ENCODE measurements around the gene F5. TPM values are rescaled to one million over a fixed set of nuclear protein-coding genes. Genes with fewer than 3 reads are reported as not detected.

F5 gene
- total and polyA plus RNA-seq, 4 donors: 1.5 to 8.4 (median 4.4) TPM

GRCh38 chr1:169574336-169574735, 11.9 kb downstream of the F5 start:
- Histone ChIP-seq H3K27ac (ENCODE audit: low read depth, low read length) (no peak overlapping the region), H3K4me3 (ENCODE audit: low read depth, low read length) (no peak overlapping the region), H3K27me3 (ENCODE audit: control insufficient read depth, insufficient read depth, low read length) (no peaks in the 10 kb centered on the region), H3K9me3 (ENCODE audit: control insufficient read depth, insufficient read depth, low read length) (no peaks in the 10 kb centered on the region), H3K4me1 (ENCODE audit: control insufficient read depth, insufficient read depth, low read length) (no peaks in the 10 kb centered on the region), H3K36me3 (ENCODE audit: control insufficient read depth, insufficient read depth, low read length) (no peaks in the 10 kb centered on the region)
- DNase-seq (ENCODE audit: low read depth in 4 of 6, low spot score in 6 of 6): no peak
- WGBS (ENCODE audit: insufficient coverage): 100% methylated on average over 1 of the region's 4 CpGs

DNA sequence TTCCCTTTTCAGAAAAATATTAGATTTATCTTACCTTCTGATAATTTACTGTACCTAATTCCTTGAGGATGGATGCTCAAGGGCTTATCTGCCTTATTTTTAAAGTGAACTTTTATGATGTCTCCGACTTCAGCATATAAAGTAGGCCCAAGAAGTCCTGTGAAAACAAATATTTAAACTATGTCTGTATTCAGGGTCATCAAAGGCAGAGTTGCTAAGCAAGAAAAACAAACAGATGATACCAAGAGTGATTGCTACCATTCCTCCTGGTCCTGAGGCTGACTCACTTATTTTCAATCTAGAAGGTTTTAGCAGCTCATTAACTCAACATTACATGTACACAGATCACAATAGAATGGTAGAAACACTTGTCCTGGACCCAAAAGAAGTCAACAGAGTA, 14.1 kb downstream of the F5 start:
- H3K27me3 ChIP-seq (ENCODE audit: control insufficient read depth, insufficient read depth, low read length): no peaks in the 10 kb centered on the region
- H3K27ac ChIP-seq (ENCODE audit: low read depth, low read length): no peak overlapping the region
- no peaks in the 10 kb centered on the region for H3K9me3 ChIP-seq (ENCODE audit: control insufficient read depth, insufficient read depth, low read length)
- DNase-seq (ENCODE audit: low read depth in 4 of 6, low spot score in 6 of 6): no peak
- no CpG with 5 or more reads among the region's 1 CpG for WGBS (ENCODE audit: insufficient coverage)
- H3K4me3 ChIP-seq (ENCODE audit: low read depth, low read length): no peak overlapping the region
- no peaks in the 10 kb centered on the region for H3K36me3 ChIP-seq (ENCODE audit: control insufficient read depth, insufficient read depth, low read length)
- no peaks in the 10 kb centered on the region for H3K4me1 ChIP-seq (ENCODE audit: control insufficient read depth, insufficient read depth, low read length)

DNA sequence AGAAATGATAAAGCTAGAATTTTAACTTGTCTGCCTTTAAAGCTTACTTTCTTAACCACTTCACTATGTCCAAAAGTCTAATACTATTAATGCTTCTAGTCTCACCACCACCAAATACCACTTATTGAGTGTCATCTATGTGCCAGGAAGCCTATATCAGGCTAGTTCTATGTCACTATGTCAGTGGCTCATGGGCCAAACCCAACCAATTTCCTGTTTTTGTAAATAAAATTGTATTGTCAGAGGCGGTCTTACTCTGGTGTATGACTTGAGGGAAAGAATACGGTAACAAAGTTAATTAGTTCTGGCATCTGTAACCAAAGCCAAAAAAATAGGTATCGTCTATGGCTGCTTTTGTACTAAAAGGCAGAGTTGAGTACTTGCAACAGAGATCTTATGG, 14.8 kb downstream of the F5 start:
- Histone ChIP-seq H3K9me3 (ENCODE audit: control insufficient read depth, insufficient read depth, low read length) (no peaks in the 10 kb centered on the region), H3K27ac (ENCODE audit: low read depth, low read length) (no peak overlapping the region), H3K36me3 (ENCODE audit: control insufficient read depth, insufficient read depth, low read length) (no peaks in the 10 kb centered on the region), H3K4me3 (ENCODE audit: low read depth, low read length) (no peak overlapping the region), H3K27me3 (ENCODE audit: control insufficient read depth, insufficient read depth, low read length) (no peaks in the 10 kb centered on the region), H3K4me1 (ENCODE audit: control insufficient read depth, insufficient read depth, low read length) (no peaks in the 10 kb centered on the region)
- DNase-seq (ENCODE audit: low read depth in 4 of 6, low spot score in 6 of 6): no peak
- 100% methylated on average over 1 of the region's 3 CpGs for WGBS (ENCODE audit: insufficient coverage)

DNA sequence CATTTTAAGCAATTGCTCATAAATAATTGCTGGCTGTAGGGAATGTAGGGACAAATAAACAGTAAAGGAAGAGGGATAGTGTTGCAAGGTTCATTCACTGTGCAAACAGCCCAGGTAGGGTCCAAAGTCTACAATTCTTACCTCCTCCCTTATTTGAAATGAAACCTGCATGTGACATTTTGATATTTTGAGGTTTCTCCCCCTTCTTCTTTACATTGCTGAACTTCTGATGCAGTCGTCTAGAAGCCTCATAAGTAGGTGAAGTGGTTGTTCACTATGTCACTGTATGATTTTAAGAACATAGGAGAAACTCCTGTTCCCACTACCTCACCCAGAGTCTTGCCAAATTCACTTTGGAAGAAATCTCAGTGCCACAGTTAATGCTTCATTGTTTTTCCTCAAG, 16.1 kb downstream of the F5 start:
- Histone ChIP-seq H3K27ac (ENCODE audit: low read depth, low read length) (no peak overlapping the region), H3K27me3 (ENCODE audit: control insufficient read depth, insufficient read depth, low read length) (no peaks in the 10 kb centered on the region)
- no CpG with 5 or more reads among the region's 1 CpG for WGBS (ENCODE audit: insufficient coverage)

DNA sequence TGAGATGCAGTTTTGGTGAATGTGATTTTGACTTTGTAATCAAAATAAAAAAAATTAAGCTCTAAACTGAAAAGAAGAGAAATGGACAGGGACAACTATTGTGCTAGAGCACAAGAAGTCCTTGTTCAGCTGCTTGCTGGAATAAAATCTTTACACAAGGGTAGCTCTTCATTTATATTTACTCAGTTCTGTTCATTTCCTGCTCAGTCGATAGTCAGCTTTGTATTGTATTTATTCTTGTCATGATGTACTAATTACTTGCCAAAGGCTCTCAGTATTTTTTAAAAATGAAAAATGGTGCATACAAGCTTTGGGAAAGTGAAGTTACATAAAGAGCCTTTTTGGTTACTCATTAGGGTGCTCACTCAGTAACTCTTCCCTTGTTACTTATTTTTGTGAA, 17.8 kb downstream of the F5 start:
- DNase-seq (ENCODE audit: low read depth in 4 of 6, low spot score in 6 of 6): no peak
- no peak overlapping the region for H3K27ac ChIP-seq (ENCODE audit: low read depth, low read length)
- WGBS (ENCODE audit: insufficient coverage): no CpG with 5 or more reads among the region's 1 CpG
- no peak overlapping the region for H3K4me3 ChIP-seq (ENCODE audit: low read depth, low read length)
- no peaks in the 10 kb centered on the region for H3K9me3 ChIP-seq (ENCODE audit: control insufficient read depth, insufficient read depth, low read length)
- no peaks in the 10 kb centered on the region for H3K27me3 ChIP-seq (ENCODE audit: control insufficient read depth, insufficient read depth, low read length)
- no peaks in the 10 kb centered on the region for H3K36me3 ChIP-seq (ENCODE audit: control insufficient read depth, insufficient read depth, low read length)
- H3K4me1 ChIP-seq (ENCODE audit: control insufficient read depth, insufficient read depth, low read length): no peaks in the 10 kb centered on the region

More for the DNA sequence above, 16.1 kb downstream of the F5 start:
- H3K4me3 ChIP-seq (ENCODE audit: low read depth, low read length): no peak overlapping the region
- no peak for DNase-seq (ENCODE audit: low read depth in 4 of 6, low spot score in 6 of 6)
- no peaks in the 10 kb centered on the region for H3K36me3 ChIP-seq (ENCODE audit: control insufficient read depth, insufficient read depth, low read length)
- no peaks in the 10 kb centered on the region for H3K4me1 ChIP-seq (ENCODE audit: control insufficient read depth, insufficient read depth, low read length)
- H3K9me3 ChIP-seq (ENCODE audit: control insufficient read depth, insufficient read depth, low read length): no peaks in the 10 kb centered on the region

DNA sequence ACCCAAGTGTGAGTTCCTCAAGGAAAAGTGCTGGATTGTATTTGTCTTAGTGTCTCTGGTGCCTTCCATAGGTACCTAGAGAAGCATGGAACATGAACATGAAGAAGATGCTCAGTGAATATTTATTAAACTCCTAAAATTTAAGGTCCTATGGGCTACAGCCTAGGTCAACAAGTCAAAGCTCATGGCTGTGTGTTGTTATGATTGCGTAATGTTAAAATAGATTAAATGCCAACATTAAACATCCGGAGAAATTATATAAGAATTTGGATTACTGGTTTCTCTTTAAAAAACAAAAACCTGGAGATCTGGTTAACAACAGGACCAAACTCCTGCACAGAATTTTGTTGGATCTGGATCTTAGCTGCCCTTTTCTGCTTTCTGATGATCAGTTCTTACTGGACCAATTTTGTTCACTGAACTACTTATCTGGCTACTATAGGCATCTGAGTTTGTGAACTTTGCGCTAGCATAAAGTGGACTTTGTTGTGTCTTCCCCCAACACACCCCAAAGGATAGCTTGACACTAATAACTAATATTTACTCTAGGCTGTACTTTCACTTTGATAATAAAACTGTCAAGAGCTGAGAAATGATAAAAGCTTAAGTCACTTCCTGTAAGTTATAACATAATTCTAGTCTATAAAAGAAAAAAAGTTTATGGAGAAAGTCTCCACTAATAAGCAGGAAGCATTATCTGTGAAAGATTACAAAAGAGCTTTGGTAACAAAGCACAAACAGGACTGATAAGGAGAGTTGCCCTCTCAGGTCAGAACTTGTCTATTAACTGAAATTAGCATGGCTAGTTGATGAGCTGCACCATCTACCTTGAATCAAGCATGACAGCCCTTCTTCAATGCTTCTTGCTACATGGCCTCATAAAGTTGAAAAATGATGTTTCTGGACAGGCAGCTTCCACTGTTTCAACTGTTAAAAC, 20.7 kb downstream of the F5 start:
- WGBS (ENCODE audit: insufficient coverage): no CpG with 5 or more reads among the region's 3 CpGs
- Histone ChIP-seq H3K27ac (ENCODE audit: low read depth, low read length) (no peak overlapping the region), H3K36me3 (ENCODE audit: control insufficient read depth, insufficient read depth, low read length) (no peaks in the 10 kb centered on the region), H3K9me3 (ENCODE audit: control insufficient read depth, insufficient read depth, low read length) (no peaks in the 10 kb centered on the region), H3K4me3 (ENCODE audit: low read depth, low read length) (no peak overlapping the region), H3K27me3 (ENCODE audit: control insufficient read depth, insufficient read depth, low read length) (no peaks in the 10 kb centered on the region), H3K4me1 (ENCODE audit: control insufficient read depth, insufficient read depth, low read length) (no peaks in the 10 kb centered on the region)
- peak in 1 of 6 donors; percentile 14 for DNase-seq (ENCODE audit: low read depth in 4 of 6, low spot score in 6 of 6)

DNA sequence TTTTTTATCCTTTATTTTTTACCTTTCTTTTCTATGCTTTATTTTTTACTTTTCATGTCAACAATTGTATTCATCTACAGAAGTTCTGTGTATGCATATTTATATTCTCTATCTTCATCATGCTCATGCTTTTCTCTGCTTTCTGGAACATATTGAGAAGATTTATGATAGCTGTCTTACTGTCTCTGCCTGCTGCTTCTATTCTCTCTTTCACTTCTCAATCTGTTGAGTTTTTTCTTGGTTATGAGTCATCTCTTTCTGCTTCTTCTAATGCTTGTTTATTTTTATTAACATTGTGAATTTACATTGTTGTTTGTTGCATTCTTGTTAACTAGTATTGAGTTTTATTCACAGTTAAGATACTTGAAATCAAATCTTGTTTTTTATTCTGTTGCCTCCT, 22.6 kb downstream of the F5 start:
- Histone ChIP-seq H3K9me3 (ENCODE audit: control insufficient read depth, insufficient read depth, low read length) (no peaks in the 10 kb centered on the region), H3K27ac (ENCODE audit: low read depth, low read length) (no peak overlapping the region), H3K27me3 (ENCODE audit: control insufficient read depth, insufficient read depth, low read length) (no peaks in the 10 kb centered on the region), H3K4me3 (ENCODE audit: low read depth, low read length) (no peak overlapping the region), H3K4me1 (ENCODE audit: control insufficient read depth, insufficient read depth, low read length) (no peaks in the 10 kb centered on the region), H3K36me3 (ENCODE audit: control insufficient read depth, insufficient read depth, low read length) (no peaks in the 10 kb centered on the region)
- DNase-seq (ENCODE audit: low read depth in 4 of 6, low spot score in 6 of 6): no peak

- H3K9me3 ChIP-seq (ENCODE audit: control insufficient read depth, insufficient read depth, low read length): no peaks in the 10 kb centered on the region
- no peak overlapping the region for H3K4me3 ChIP-seq (ENCODE audit: low read depth, low read length)
- no CpG with 5 or more reads among the region's 1 CpG for WGBS (ENCODE audit: insufficient coverage)
- H3K27ac ChIP-seq (ENCODE audit: low read depth, low read length): no peak overlapping the region
- H3K27me3 ChIP-seq (ENCODE audit: control insufficient read depth, insufficient read depth, low read length): no peaks in the 10 kb centered on the region
- DNase-seq (ENCODE audit: low read depth in 4 of 6, low spot score in 6 of 6): no peak
- H3K4me1 ChIP-seq (ENCODE audit: control insufficient read depth, insufficient read depth, low read length): no peaks in the 10 kb centered on the region
- no peaks in the 10 kb centered on the region for H3K36me3 ChIP-seq (ENCODE audit: control insufficient read depth, insufficient read depth, low read length)
Observed at GRCh38 chr1:169563019-169563615, 23.2 kb downstream of the F5 start.

DNA sequence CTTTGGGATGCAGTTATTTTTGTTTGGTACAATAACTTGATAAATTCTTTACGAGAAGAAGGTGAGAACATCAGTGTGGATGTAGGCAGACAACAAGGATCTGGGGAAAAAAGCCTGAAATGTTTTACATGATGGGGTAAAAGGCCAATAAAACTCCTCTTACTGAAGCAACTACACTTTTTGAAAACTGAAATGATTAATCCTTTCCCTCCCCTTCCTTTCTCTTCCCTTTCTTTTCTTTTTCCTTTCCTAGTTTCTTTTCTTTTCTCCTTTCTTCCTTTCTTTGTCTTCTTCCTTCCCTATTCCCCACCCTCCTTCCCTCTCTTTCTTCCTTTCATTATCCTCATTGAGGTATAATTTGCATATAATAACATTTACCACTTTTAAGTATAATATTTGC, 24.6 kb downstream of the F5 start:
- no peak overlapping the region for H3K4me3 ChIP-seq (ENCODE audit: low read depth, low read length)
- WGBS (ENCODE audit: insufficient coverage): 100% methylated on average over 1 of the region's 1 CpG
- no peaks in the 10 kb centered on the region for H3K4me1 ChIP-seq (ENCODE audit: control insufficient read depth, insufficient read depth, low read length)

DNA sequence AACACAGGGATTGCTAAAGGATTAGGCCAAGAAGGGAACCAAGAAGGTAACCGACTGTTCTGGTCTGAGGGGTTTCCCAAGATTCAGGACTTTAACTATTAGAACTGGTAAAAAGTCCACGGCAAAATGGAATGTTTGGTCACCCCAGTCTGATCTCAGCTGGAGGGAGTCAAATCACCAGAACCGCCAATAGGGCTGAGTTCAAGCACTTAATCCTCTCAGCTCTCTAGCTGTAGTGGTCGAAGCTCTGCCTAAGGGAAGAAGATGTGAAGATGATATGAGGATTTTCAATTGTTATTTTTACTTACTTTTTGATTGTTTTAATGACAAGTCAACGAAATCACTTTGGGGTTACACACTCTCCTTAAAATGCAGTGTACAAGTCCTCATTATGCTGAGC, 29.1 kb downstream of the F5 start:
- H3K27ac ChIP-seq (ENCODE audit: low read depth, low read length): no peak overlapping the region
- H3K27me3 ChIP-seq (ENCODE audit: control insufficient read depth, insufficient read depth, low read length): no peaks in the 10 kb centered on the region
- no peaks in the 10 kb centered on the region for H3K36me3 ChIP-seq (ENCODE audit: control insufficient read depth, insufficient read depth, low read length)
- no peaks in the 10 kb centered on the region for H3K9me3 ChIP-seq (ENCODE audit: control insufficient read depth, insufficient read depth, low read length)
- H3K4me3 ChIP-seq (ENCODE audit: low read depth, low read length): no peak overlapping the region
- no peaks in the 10 kb centered on the region for H3K4me1 ChIP-seq (ENCODE audit: control insufficient read depth, insufficient read depth, low read length)
- no peak for DNase-seq (ENCODE audit: low read depth in 4 of 6, low spot score in 6 of 6)
- WGBS (ENCODE audit: insufficient coverage): 95% methylated on average over 2 of the region's 5 CpGs

More for the DNA sequence above, 24.6 kb downstream of the F5 start:
- Histone ChIP-seq H3K27ac (ENCODE audit: low read depth, low read length) (no peak overlapping the region), H3K9me3 (ENCODE audit: control insufficient read depth, insufficient read depth, low read length) (no peaks in the 10 kb centered on the region), H3K36me3 (ENCODE audit: control insufficient read depth, insufficient read depth, low read length) (no peaks in the 10 kb centered on the region), H3K27me3 (ENCODE audit: control insufficient read depth, insufficient read depth, low read length) (no peaks in the 10 kb centered on the region)
- no peak for DNase-seq (ENCODE audit: low read depth in 4 of 6, low spot score in 6 of 6)
